HepG2 (cell line): ENCODE measurements around the gene NUTF2. TPM values are rescaled to one million over a fixed set of nuclear protein-coding genes. Genes with fewer than 3 reads are reported as not detected.
A peak's percentile ranks its signal among the peaks of the same experiment; 100 is the strongest.

Experiments
- KDM4B ChIP-seq: sonication (generic); formaldehyde crosslinking; IDR thresholded peaks from 2 replicates; pipeline ENCODE4 v1.4.0; 2020; ENCODE audit warnings: missing genetic modification reagents
- KLF13 ChIP-seq: sonication (generic); formaldehyde crosslinking; IDR thresholded peaks from 2 replicates; pipeline ENCODE4 v1.4.0; 2020; ENCODE audit warnings: mild to moderate bottlenecking, missing genetic modification reagents
- KLF15 ChIP-seq: sonication (generic); formaldehyde crosslinking; IDR thresholded peaks from 2 replicates; pipeline ENCODE4 v1.8.1; 2023; ENCODE audit warnings: borderline replicate concordance, mild to moderate bottlenecking, inconsistent platforms, missing genetic modification reagents, mixed read lengths
- NCOA1 ChIP-seq: sonication (generic); formaldehyde crosslinking; IDR thresholded peaks from 2 replicates; pipeline ENCODE4 v1.9.0; 2021; ENCODE audit warnings: missing genetic modification reagents
- NFE2L1 ChIP-seq: sonication (generic); formaldehyde crosslinking; IDR thresholded peaks from 2 replicates; pipeline ENCODE4 v1.4.0; 2020; ENCODE audit warnings: missing genetic modification reagents, mild to moderate bottlenecking, borderline replicate concordance
- PLSCR1 ChIP-seq: sonication (generic); formaldehyde crosslinking; IDR thresholded peaks from 2 replicates; pipeline ENCODE4 v1.5.0; 2020; ENCODE audit warnings: missing genetic modification reagents, mild to moderate bottlenecking, borderline replicate concordance
- POGK ChIP-seq: sonication (generic); formaldehyde crosslinking; conservative IDR thresholded peaks from 2 replicates; pipeline ENCODE4 v1.8.0; 2022; ENCODE audit warnings: mild to moderate bottlenecking, moderate library complexity, missing genetic modification reagents
- RBFOX2 ChIP-seq: fragments of 200-400 bp; formaldehyde crosslinking; IDR thresholded peaks from 2 replicates; pipeline ENCODE4 v1.6.1; 2017; ENCODE audit warnings: low read depth, mild to moderate bottlenecking, low read length
- SMAD3 ChIP-seq: sonication (generic); formaldehyde crosslinking; IDR thresholded peaks from 2 replicates; pipeline ENCODE4 v1.4.0; 2020; ENCODE audit warnings: missing genetic modification reagents
- SOX13 ChIP-seq, 3 experiments: fragments of 450-650 bp in 1 of 3; sonication (generic) in 1 of 3; formaldehyde crosslinking in 1 of 3; IDR thresholded peaks in 2 of 3; conservative IDR thresholded peaks in 1 of 3; 2 replicates each; pipeline versions ENCODE4 v1.5.0 to v1.6.1; 2016 to 2020; ENCODE audit warnings: antibody characterized with exemption in 1 of 3, mild to moderate bottlenecking in 1 of 3, missing compliant biosample characterization in 1 of 3, missing genetic modification reagents in 1 of 3, moderate library complexity in 1 of 3
- SP2 ChIP-seq: sonication (generic); formaldehyde crosslinking; IDR thresholded peaks from 2 replicates; pipeline ENCODE4 v1.5.1; 2020; ENCODE audit warnings: mild to moderate bottlenecking, missing genetic modification reagents
- TBL1XR1 ChIP-seq: fragments of 150-350 bp; IDR thresholded peaks from 2 replicates; pipeline ENCODE4 v1.6.1; 2014; ENCODE audit warnings: borderline replicate concordance, low read length; ENCODE audit not compliant: partially characterized antibody
- ZC3H4 ChIP-seq: sonication (generic); formaldehyde crosslinking; IDR thresholded peaks from 2 replicates; pipeline ENCODE4 v1.4.0; 2020; ENCODE audit warnings: missing genetic modification reagents, borderline replicate concordance
- ZNF781 ChIP-seq: sonication (generic); formaldehyde crosslinking; IDR thresholded peaks from 2 replicates; pipeline ENCODE4 v1.5.1; 2020; ENCODE audit warnings: borderline replicate concordance, mild to moderate bottlenecking, missing genetic modification reagents; ENCODE audit errors: not compliant biosample characterization
- polyA plus RNA-seq, 8 experiments: library from polyadenylated mRNA; depleted of rRNA in 3 of 8; stranded (reverse) in 7 of 8; unstranded in 1 of 8; fragments of >200 nt; fragmentation: Illumina TruSeq in 4 of 8; extraction: Trizol in 4 of 8; gene quantifications; 2 replicates each; pipeline versions ENCODE4 v1.2.1 to v1.2.3, GENCODE V29; 2011 to 2016; ENCODE audit warnings: low read depth in 4 of 8, missing spikeins in 1 of 8, mixed read lengths in 1 of 8; ENCODE audit not compliant: insufficient read depth in 1 of 8
- total RNA-seq, 5 experiments: library from RNA; depleted of rRNA; stranded (reverse); fragments of >200 nt; fragmentation: Illumina TruSeq; extraction: Trizol; gene quantifications; 2 replicates each; pipeline ENCODE4 v1.2.3, GENCODE V29; 2016; ENCODE audit warnings: low read depth in 1 of 5
- TF ChIP-seq, protein P1 (sequence below): sonication (generic); formaldehyde crosslinking; IDR thresholded peaks from 2 replicates; pipeline ENCODE4 v1.8.1; 2023; ENCODE audit warnings: missing genetic modification reagents, inconsistent platforms, borderline replicate concordance
- TF ChIP-seq, protein P2 (sequence below): IDR thresholded peaks from 2 replicates; pipeline ENCODE4 v1.6.1; 2016; ENCODE audit warnings: low read depth, borderline replicate concordance
- TF ChIP-seq, protein P3 (sequence below): sonication (generic); formaldehyde crosslinking; IDR thresholded peaks from 2 replicates; pipeline ENCODE4 v1.9.0; 2021; ENCODE audit warnings: mild to moderate bottlenecking, missing genetic modification reagents

The NUTF2 gene
- total and polyA plus RNA-seq, 2 of the 13 experiments (the other 11 are each of a cell fraction or from before 2014, with no cell fraction given), result 168 to 214 TPM

DNA sequence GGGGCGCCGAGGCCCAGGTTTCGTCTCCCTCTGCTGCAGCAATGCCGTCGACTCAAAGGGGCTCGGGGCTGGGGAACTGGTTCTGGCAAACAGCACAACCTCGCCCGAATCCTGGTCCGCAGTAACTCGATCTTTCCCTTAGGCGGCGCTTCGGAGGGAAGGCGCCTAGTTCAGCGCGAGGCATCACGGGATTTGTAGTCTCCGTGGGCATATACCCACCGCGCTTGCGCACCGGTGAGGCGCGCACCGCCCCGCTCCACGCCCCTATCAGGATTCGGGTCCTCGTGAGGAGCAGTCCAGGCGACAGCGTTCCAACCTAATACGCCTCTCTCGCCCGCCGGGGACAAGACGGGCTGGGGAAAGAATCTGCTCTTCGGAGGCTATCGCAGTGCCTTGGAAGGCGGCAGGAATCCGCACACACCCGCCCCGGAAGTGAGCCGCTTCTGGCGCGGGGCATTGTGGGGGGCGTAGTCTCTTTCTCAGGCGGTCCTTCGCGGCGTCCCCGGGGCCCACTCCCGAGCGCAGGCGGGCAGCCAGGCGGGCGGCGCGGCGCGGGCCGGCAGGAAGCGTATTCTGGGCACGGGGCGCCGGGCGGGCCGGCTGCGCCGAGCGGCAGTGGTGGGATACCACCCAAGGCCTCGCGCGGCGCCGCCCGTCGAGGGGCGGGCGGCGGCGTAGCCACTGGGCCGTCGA, 4.8 kb upstream of the NUTF2 start, which contains the start of gene THAP11 (continued):
- TF ChIP-seq KDM4B (CRISPR knock-in tag) (no peak; the same call in 1 of the 2 replicates), SP2 (peak; percentile 74), TBL1XR1 (no peak), SMAD3 (CRISPR knock-in tag) (peak; percentile 79; the same call in 1 of the 2 replicates), RBFOX2 (peak; percentile 87), ZC3H4 (CRISPR knock-in tag) (no peak), PLSCR1 (CRISPR knock-in tag) (no peak), SOX13 (IDR thresholded peaks at IDR 0.05) (no peak), SOX13 (CRISPR knock-in tag; conservative IDR thresholded peaks at IDR 0.05 in 1 of 2, IDR thresholded peaks at IDR 0.05 in 1 of 2) (peak in 1 of 2 experiments; percentile 27; a peak in 1 of 4 replicates), ZNF781 (CRISPR knock-in tag) (no peak), NFE2L1 (no peak), NCOA1 (no peak), KLF13 (CRISPR knock-in tag) (peak; percentile 94), KLF15 (no peak), POGK (CRISPR knock-in tag) (peak; percentile 49; the same call in 1 of the 2 replicates)
- TF ChIP-seq, protein P1, sequence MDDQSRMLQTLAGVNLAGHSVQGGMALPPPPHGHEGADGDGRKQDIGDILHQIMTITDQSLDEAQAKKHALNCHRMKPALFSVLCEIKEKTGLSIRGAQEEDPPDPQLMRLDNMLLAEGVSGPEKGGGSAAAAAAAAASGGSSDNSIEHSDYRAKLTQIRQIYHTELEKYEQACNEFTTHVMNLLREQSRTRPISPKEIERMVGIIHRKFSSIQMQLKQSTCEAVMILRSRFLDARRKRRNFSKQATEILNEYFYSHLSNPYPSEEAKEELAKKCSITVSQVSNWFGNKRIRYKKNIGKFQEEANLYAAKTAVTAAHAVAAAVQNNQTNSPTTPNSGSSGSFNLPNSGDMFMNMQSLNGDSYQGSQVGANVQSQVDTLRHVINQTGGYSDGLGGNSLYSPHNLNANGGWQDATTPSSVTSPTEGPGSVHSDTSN (CRISPR knock-in tag), result no peak
- TF ChIP-seq, protein P2, sequence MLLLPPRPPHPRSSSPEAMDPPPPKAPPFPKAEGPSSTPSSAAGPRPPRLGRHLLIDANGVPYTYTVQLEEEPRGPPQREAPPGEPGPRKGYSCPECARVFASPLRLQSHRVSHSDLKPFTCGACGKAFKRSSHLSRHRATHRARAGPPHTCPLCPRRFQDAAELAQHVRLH (CRISPR knock-in tag), result peak; percentile 85; the same call in 1 of the 2 replicates
- TF ChIP-seq, protein P3, sequence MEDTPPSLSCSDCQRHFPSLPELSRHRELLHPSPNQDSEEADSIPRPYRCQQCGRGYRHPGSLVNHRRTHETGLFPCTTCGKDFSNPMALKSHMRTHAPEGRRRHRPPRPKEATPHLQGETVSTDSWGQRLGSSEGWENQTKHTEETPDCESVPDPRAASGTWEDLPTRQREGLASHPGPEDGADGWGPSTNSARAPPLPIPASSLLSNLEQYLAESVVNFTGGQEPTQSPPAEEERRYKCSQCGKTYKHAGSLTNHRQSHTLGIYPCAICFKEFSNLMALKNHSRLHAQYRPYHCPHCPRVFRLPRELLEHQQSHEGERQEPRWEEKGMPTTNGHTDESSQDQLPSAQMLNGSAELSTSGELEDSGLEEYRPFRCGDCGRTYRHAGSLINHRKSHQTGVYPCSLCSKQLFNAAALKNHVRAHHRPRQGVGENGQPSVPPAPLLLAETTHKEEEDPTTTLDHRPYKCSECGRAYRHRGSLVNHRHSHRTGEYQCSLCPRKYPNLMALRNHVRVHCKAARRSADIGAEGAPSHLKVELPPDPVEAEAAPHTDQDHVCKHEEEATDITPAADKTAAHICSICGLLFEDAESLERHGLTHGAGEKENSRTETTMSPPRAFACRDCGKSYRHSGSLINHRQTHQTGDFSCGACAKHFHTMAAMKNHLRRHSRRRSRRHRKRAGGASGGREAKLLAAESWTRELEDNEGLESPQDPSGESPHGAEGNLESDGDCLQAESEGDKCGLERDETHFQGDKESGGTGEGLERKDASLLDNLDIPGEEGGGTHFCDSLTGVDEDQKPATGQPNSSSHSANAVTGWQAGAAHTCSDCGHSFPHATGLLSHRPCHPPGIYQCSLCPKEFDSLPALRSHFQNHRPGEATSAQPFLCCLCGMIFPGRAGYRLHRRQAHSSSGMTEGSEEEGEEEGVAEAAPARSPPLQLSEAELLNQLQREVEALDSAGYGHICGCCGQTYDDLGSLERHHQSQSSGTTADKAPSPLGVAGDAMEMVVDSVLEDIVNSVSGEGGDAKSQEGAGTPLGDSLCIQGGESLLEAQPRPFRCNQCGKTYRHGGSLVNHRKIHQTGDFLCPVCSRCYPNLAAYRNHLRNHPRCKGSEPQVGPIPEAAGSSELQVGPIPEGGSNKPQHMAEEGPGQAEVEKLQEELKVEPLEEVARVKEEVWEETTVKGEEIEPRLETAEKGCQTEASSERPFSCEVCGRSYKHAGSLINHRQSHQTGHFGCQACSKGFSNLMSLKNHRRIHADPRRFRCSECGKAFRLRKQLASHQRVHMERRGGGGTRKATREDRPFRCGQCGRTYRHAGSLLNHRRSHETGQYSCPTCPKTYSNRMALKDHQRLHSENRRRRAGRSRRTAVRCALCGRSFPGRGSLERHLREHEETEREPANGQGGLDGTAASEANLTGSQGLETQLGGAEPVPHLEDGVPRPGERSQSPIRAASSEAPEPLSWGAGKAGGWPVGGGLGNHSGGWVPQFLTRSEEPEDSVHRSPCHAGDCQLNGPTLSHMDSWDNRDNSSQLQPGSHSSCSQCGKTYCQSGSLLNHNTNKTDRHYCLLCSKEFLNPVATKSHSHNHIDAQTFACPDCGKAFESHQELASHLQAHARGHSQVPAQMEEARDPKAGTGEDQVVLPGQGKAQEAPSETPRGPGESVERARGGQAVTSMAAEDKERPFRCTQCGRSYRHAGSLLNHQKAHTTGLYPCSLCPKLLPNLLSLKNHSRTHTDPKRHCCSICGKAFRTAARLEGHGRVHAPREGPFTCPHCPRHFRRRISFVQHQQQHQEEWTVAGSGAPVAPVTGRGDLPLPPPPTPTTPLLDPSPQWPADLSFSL, result 0 out of 2 replicates have a peak, but pooled peaks have one; percentile 6
